ENCODE measurements around the gene USP6. TPM values are rescaled to one million over a fixed set of nuclear protein-coding genes. Genes with fewer than 3 reads are reported as not detected.
"Not testable (repeated sequence)": the region's sequence is repeated elsewhere in the genome, so short reads cannot be mapped to it uniquely, and the experiment has no call there.

USP6 gene
- total RNA-seq, 1 donor from 2014 or later: 0.49 TPM

DNA sequence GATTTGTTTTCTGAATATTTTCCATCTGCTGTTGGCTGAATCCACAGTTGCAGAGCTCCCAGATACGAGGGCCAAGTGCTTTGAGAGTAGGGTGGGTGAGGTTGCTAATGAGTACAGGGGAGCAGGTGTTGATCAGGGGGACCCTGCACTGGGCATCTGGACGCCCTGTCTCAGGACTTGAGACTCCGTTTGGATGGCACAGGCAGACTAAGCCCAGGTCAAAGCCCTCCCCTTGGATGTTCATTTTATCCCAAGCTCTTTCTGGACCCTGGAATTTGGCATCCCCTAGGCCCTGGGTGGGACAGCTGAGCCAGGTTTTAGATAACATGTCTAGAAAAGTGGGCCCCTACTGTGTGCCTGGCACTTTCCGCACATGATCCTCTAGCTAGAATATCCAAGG is 12.1 kb downstream of the USP6 start:
- intact Hi-C loops (cut with DNase I): no loop called here
- TF ChIP-seq CTCF (IDR thresholded peaks at IDR 0.05) (no peak), POLR2AphosphoS5 (IDR thresholded peaks at IDR 0.05; ENCODE audit: insufficient read depth in 1 of 2, low read depth in 1 of 2) (no peak), POLR2A (IDR thresholded peaks at IDR 0.05) (no peak)
- Histone ChIP-seq H3K9me3 (no peaks in the 10 kb centered on the region), H3K36me3 (no peaks in the 10 kb centered on the region), H3K27ac (no peak overlapping the region), H3K27me3 (no peaks in the 10 kb centered on the region), H3K4me3 (no peak overlapping the region), H3K4me1 (peaks cover 5% of the 10 kb centered on the region)
- peak in 1 of 2 donors; percentile 77 for DNase-seq (ENCODE audit: extremely low spot score in 2 of 2)

- H3K4me3 ChIP-seq; H3K27ac ChIP-seq; intact Hi-C loops (cut with DNase I); H3K27me3 ChIP-seq; H3K9me3 ChIP-seq; H3K36me3 ChIP-seq; DNase-seq (ENCODE audit: extremely low spot score in 2 of 2); H3K4me1 ChIP-seq: not testable (repeated sequence)
Observed at GRCh38 chr17:5128387-5128786, 12.6 kb downstream of the USP6 start.

DNA sequence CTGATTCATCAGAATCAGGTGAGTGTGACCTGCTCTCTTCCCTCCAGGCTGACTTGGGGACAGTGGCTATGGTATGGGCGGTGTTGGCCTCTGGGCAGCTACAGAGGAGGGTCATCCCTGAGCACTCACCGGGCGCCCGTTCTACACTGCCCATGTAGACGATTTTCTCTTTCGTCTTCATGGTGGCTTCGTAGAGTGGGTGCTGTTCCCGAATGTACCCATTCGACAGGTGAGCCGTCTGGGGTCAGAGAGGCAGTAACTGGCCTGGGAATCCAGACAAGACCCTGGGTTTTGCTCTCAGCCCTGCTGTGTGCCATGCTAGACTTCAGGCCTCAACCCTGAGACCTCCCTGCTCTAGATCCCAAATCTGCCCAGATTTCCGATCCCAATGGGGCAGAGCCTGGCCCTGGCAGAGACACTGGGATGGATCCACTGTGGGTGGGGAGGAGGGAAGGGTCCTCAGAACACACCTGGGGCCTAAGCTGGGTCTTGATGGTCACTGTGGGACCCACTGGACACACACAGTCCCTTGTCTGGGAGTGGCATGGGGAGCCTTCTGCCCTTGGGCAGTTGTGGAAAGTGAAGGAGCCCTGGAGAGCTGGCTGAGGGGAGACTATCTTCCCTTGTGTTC is 13.2 kb downstream of the USP6 start:
- H3K4me1 ChIP-seq: no peaks in the 10 kb centered on the region
- no peak overlapping the region for H3K27ac ChIP-seq
- DNase-seq (ENCODE audit: extremely low spot score in 2 of 2): peak in 1 of 2 donors; percentile 52
- no peaks in the 10 kb centered on the region for H3K9me3 ChIP-seq
- intact Hi-C loops (cut with DNase I): no loop called here
- H3K27me3 ChIP-seq: no peaks in the 10 kb centered on the region
- TF ChIP-seq CTCF (IDR thresholded peaks at IDR 0.05) (no peak), POLR2AphosphoS5 (IDR thresholded peaks at IDR 0.05; ENCODE audit: insufficient read depth in 1 of 2, low read depth in 1 of 2) (no peak), POLR2A (IDR thresholded peaks at IDR 0.05) (no peak)
- H3K36me3 ChIP-seq: no peaks in the 10 kb centered on the region
- no peak overlapping the region for H3K4me3 ChIP-seq

DNA sequence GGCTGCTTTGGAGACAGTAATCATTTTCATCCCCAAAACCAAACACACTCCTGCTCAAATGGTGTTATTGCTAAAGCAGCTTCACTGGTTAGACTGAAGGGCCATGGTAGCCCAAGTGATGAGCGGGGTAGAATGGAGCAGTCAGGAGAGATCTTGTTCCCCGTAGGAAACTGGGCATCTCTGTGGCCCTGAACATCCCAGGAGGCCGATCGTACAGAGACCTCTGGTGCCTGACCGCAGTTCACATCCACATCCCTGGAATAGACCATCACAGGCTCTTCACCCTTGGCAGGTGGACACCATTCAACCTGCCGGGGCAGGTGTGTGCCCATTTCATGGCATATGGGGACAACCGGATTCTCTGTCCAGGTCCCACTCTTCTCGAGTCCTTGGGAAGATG is 13.9 kb downstream of the USP6 start:
- H3K36me3 ChIP-seq: not testable (repeated sequence)

GRCh38 chr17:5130261-5130660 is 14.4 kb downstream of the USP6 start:
- intact Hi-C loops (cut with DNase I); H3K9me3 ChIP-seq; H3K27me3 ChIP-seq; H3K36me3 ChIP-seq; H3K4me1 ChIP-seq; H3K27ac ChIP-seq; H3K4me3 ChIP-seq: not testable (repeated sequence)
- peak in 1 of 2 donors; percentile 54 for DNase-seq (ENCODE audit: extremely low spot score in 2 of 2)

More for the DNA sequence above, 13.9 kb downstream of the USP6 start:
- H3K9me3 ChIP-seq; H3K4me3 ChIP-seq; H3K27ac ChIP-seq; intact Hi-C loops (cut with DNase I); H3K27me3 ChIP-seq; H3K4me1 ChIP-seq: not testable (repeated sequence)
- DNase-seq (ENCODE audit: extremely low spot score in 2 of 2): peak in 1 of 2 donors; percentile 47

- H3K27me3 ChIP-seq; H3K9me3 ChIP-seq; H3K4me1 ChIP-seq; H3K36me3 ChIP-seq; H3K4me3 ChIP-seq; intact Hi-C loops (cut with DNase I); H3K27ac ChIP-seq: not testable (repeated sequence)
- DNase-seq (ENCODE audit: extremely low spot score in 2 of 2): peak; percentile 67 to 74
Observed at GRCh38 chr17:5130687-5131086, 14.9 kb downstream of the USP6 start.

DNA sequence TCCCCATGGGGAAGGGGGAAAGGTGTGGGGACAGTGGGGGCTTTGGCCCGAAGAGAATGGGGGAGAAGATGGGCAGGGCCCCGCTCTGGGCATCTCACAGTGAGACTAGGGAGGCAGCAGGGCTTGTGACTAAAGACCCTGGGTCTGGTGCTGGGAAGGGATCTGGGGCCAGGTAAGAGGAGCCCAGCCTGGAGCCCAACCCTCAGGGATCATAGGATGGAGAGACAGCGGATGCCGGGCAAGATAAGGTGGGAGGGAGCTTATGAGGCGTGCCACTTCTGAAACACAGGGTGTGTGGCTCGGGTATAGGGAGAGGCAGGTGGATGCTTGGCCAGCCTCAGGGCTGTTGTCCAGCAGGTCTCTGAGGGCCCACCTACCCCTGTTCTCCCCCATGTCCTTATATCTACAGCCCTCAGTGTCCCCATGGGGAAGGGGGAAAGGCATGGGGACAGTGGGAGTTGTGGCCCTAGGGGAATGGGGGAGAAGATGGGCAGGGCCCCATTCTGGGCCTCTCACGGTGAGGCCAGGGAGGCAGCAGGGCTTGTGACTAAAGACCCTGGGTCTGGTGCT is 15.4 kb downstream of the USP6 start:
- Histone ChIP-seq H3K27me3 (no peaks in the 10 kb centered on the region), H3K4me3 (no peak overlapping the region), H3K36me3 (no peaks in the 10 kb centered on the region), H3K4me1 (no peaks in the 10 kb centered on the region), H3K9me3 (no peaks in the 10 kb centered on the region), H3K27ac (no peak overlapping the region)
- intact Hi-C loops (cut with DNase I): no loop called here
- peak in 1 of 2 donors; percentile 64 for DNase-seq (ENCODE audit: extremely low spot score in 2 of 2)
- no peak for TF ChIP-seq POLR2AphosphoS5 (IDR thresholded peaks at IDR 0.05; ENCODE audit: insufficient read depth in 1 of 2, low read depth in 1 of 2)
- no peak for TF ChIP-seq CTCF (IDR thresholded peaks at IDR 0.05)
- no peak for TF ChIP-seq POLR2A (IDR thresholded peaks at IDR 0.05)

- H3K27ac ChIP-seq; H3K27me3 ChIP-seq; H3K36me3 ChIP-seq; intact Hi-C loops (cut with DNase I); H3K9me3 ChIP-seq; H3K4me1 ChIP-seq; H3K4me3 ChIP-seq: not testable (repeated sequence)
- peak; percentile 70 to 71 for DNase-seq (ENCODE audit: extremely low spot score in 2 of 2)
Observed at GRCh38 chr17:5131799-5132502, 16.1 kb downstream of the USP6 start.

DNA sequence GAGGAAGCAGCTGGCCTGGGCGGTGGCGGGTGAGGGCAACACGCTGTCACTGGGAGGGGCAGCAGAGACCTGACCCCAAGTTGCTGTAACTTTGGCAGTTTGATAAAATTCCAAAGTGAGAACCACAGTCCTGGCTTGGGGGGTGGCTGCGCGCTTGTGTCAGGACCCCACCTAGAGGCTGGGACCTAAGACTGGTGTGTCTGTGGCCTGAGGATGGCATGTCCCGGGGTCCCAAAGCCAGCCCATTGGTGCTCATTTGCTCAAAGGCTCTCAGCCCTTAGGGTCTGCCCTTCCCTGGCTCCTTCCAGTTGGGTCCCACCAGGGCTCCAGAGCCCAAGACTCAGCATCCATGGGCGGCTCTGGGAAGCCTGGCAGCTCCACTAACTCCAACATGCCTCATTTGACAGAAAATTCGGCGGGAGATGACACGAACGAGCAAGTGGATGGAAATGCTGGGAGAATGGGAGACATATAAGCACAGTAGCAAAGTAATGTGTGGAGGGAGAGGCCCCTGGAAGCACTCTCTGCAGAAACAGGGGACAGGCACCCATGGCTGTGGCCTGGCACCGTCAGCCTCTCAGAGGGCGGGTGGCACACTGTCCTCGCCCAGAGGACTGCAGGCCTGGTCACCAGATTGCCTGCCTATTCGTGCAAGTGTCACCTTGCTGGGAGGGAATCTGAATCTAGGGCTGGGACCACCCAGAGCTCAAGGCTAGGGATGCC is 16.8 kb downstream of the USP6 start:
- H3K27ac ChIP-seq; H3K4me3 ChIP-seq; H3K9me3 ChIP-seq; intact Hi-C loops (cut with DNase I); H3K4me1 ChIP-seq; H3K27me3 ChIP-seq; H3K36me3 ChIP-seq: not testable (repeated sequence)
- peak; percentile 67 to 72 for DNase-seq (ENCODE audit: extremely low spot score in 2 of 2)
